Purkinje cell (primary cell): ENCODE measurements around the gene SAXO2. TPM values are rescaled to one million over a fixed set of nuclear protein-coding genes. Genes with fewer than 3 reads are reported as not detected.

Experiments used
- polyA plus RNA-seq: library from polyadenylated mRNA; unstranded; fragments of >200 nt; fragmentation: Nextera tagmentation; gene quantifications from 2 replicates; pipeline ENCODE4 v1.2.1, GENCODE V29; 2014

Gene SAXO2
- polyA plus RNA-seq = 5.5 and 6.4 TPM in 2 replicates

GRCh38 chr15:82262422-82263026 lies at the start of gene SAXO2, which contains the start of gene EFL1:
Gene SAXO2, plus strand, starts transcription at chr15:82262818. Its CDS starts 62 bp downstream, at chr15:82262880.
Gene EFL1, minus strand, starts transcription at chr15:82262734. Its CDS starts 956 bp downstream, at chr15:82261778.

Other genes starting within 250 kb of the SAXO2 start
- 3.7 TPM in 1 of 2 replicates, not detected in the other for gene MEX3B, start 216.8 kb upstream of the SAXO2 start, polyA plus RNA-seq
- gene EFL1, start 84 bp upstream of the SAXO2 start, polyA plus RNA-seq = 7.5 and 10.1 TPM in 2 replicates
- 0.42 and 1.0 TPM in 2 replicates for gene GOLGA6L10, start 86.7 kb downstream of the SAXO2 start, polyA plus RNA-seq
- 1.4 and 2.7 TPM in 2 replicates for gene GOLGA6L9, start 167.0 kb downstream of the SAXO2 start, polyA plus RNA-seq